Measurements from ENCODE around the gene NUMB.
A peak's percentile ranks its signal among the peaks of the same experiment; 100 is the strongest.

GRCh38 chr14:73472185-73473114, 14.1 kb upstream of the NUMB start:
- TF ChIP-seq CTCF (IDR thresholded peaks at IDR 0.05; ENCODE audit: borderline replicate concordance, extremely low read depth, low read length, poor library complexity, severe bottlenecking): peak; percentile 86
- TF ChIP-seq EZH2 (IDR thresholded peaks at IDR 0.05; ENCODE audit: borderline replicate concordance, low read depth, low read length, severe bottlenecking): no peak
